Trophoblast cell (in vitro differentiated cells and primary cell): Measurements from ENCODE around the gene DVL3.
A peak's percentile ranks its signal among the peaks of the same experiment; 100 is the strongest.
"Not testable (repeated sequence)": the region's sequence is repeated elsewhere in the genome, so short reads cannot be mapped to it uniquely, and the experiment has no call there.

Experiments
- DNase-seq, 2 donors: peaks; one replicate each; pipeline ENCODE4 v3.0.0-alpha.2; 2016
- H2AFZ ChIP-seq: 2 replicates; pipeline ENCODE4 v1.6.1; 2013; ENCODE audit warnings: low read length, moderate library complexity, mild to moderate bottlenecking; ENCODE audit not compliant: insufficient read depth, poor library complexity
- H2AK5ac ChIP-seq: 2 replicates; pipeline ENCODE4 v1.6.1; 2013; ENCODE audit warnings: mild to moderate bottlenecking, low read length
- H2BK120ac ChIP-seq: 2 replicates; pipeline ENCODE4 v1.6.1; 2013; ENCODE audit warnings: low read length, mild to moderate bottlenecking, moderate library complexity; ENCODE audit not compliant: insufficient read depth, poor library complexity
- H2BK12ac ChIP-seq: 2 replicates; pipeline ENCODE4 v1.6.1; 2013; ENCODE audit warnings: mild to moderate bottlenecking, low read length, moderate library complexity
- H2BK5ac ChIP-seq: 2 replicates; pipeline ENCODE4 v1.6.1; 2013; ENCODE audit warnings: low read length, low read depth, moderate library complexity, mild to moderate bottlenecking; ENCODE audit not compliant: poor library complexity
- H3K14ac ChIP-seq: 2 replicates; pipeline ENCODE4 v1.6.1; 2013; ENCODE audit warnings: mild to moderate bottlenecking, low read length
- H3K18ac ChIP-seq: 2 replicates; pipeline ENCODE4 v1.6.1; 2013; ENCODE audit warnings: mild to moderate bottlenecking, low read length
- H3K23ac ChIP-seq: 2 replicates; pipeline ENCODE4 v1.6.1; 2013; ENCODE audit warnings: low read length
- H3K27ac ChIP-seq: 2 replicates; pipeline ENCODE4 v1.5.1; 2013; ENCODE audit warnings: low read depth, mild to moderate bottlenecking, inconsistent platforms, low read length, moderate library complexity
- H3K27me3 ChIP-seq: 2 replicates; pipeline ENCODE4 v1.6.1; 2013; ENCODE audit warnings: inconsistent platforms, mild to moderate bottlenecking, low read length, moderate library complexity; ENCODE audit not compliant: insufficient read depth
- H3K36me3 ChIP-seq, 2 experiments: 1 replicate in 1 of 2; 2 replicates in 1 of 2; pipeline ENCODE4 v1.6.1; 2013; ENCODE audit warnings: low read length in 2 of 2, mild to moderate bottlenecking in 2 of 2, moderate library complexity in 1 of 2; ENCODE audit not compliant: insufficient read depth in 2 of 2, control insufficient read depth in 1 of 2
- H3K4ac ChIP-seq: 2 replicates; pipeline ENCODE4 v1.6.1; 2013; ENCODE audit warnings: low read depth, mild to moderate bottlenecking, low read length, moderate library complexity
- H3K4me1 ChIP-seq, 2 experiments: 1 replicate in 1 of 2; 2 replicates in 1 of 2; pipeline ENCODE4 v1.6.1; 2013; ENCODE audit warnings: low read length in 2 of 2, mild to moderate bottlenecking in 2 of 2, moderate library complexity in 1 of 2; ENCODE audit not compliant: insufficient read depth in 2 of 2, control insufficient read depth in 1 of 2
- H3K4me2 ChIP-seq: 2 replicates; pipeline ENCODE4 v1.6.1; 2013; ENCODE audit warnings: inconsistent platforms, mild to moderate bottlenecking, low read length, moderate library complexity
- H3K4me3 ChIP-seq: 2 replicates; pipeline ENCODE4 v1.5.1; 2013; ENCODE audit warnings: mild to moderate bottlenecking, low read depth, low read length, inconsistent platforms
- H3K79me1 ChIP-seq: one replicate; pipeline ENCODE4 v1.6.1; 2013; ENCODE audit warnings: low read length
- H3K79me2 ChIP-seq: 2 replicates; pipeline ENCODE4 v1.6.1; 2013; ENCODE audit warnings: low read length, mild to moderate bottlenecking; ENCODE audit not compliant: control insufficient read depth, insufficient read depth, poor library complexity
- H3K9ac ChIP-seq: 2 replicates; pipeline ENCODE4 v1.6.1; 2013; ENCODE audit warnings: mild to moderate bottlenecking, low read length
- H3K9me3 ChIP-seq: 2 replicates; pipeline ENCODE4 v1.6.1; 2013; ENCODE audit warnings: low read depth, mild to moderate bottlenecking, control low read depth, inconsistent platforms, low read length; ENCODE audit not compliant: insufficient read depth
- H4K12ac ChIP-seq: 2 replicates; pipeline ENCODE4 v1.6.1; 2013; ENCODE audit warnings: low read depth, mild to moderate bottlenecking, low read length, moderate library complexity
- H4K8ac ChIP-seq: 2 replicates; pipeline ENCODE4 v1.6.1; 2013; ENCODE audit warnings: low read depth, mild to moderate bottlenecking, low read length, moderate library complexity
- H4K91ac ChIP-seq: one replicate; pipeline ENCODE4 v1.6.1; 2013; ENCODE audit warnings: low read depth, mild to moderate bottlenecking, low read length, moderate library complexity
- WGBS: extraction: QIAGEN DNeasy Blood & Tissue Kit; methylation state at CpG from one replicate; pipeline ENCODE4 v1.1.7; 2013; ENCODE audit warnings: missing lambda C conversion rate; ENCODE audit not compliant: insufficient read length, insufficient coverage; ENCODE audit errors: extremely low coverage; 5-methylcytosine and 5-hydroxymethylcytosine counted together

The DVL3 gene

GRCh38 chr3:184121031-184121430 lies 34.1 kb upstream of the DVL3 start:
- H3K4me3 ChIP-seq, H2BK12ac ChIP-seq, H4K12ac ChIP-seq, H3K79me1 ChIP-seq, H3K79me2 ChIP-seq, DNase-seq, H3K23ac ChIP-seq, H3K36me3 ChIP-seq, H2AK5ac ChIP-seq, H2BK5ac ChIP-seq, H3K4ac ChIP-seq, H3K14ac ChIP-seq, H3K27me3 ChIP-seq, H2AFZ ChIP-seq, H3K27ac ChIP-seq, H2BK120ac ChIP-seq, H4K91ac ChIP-seq, H3K9me3 ChIP-seq, H3K4me1 ChIP-seq, H3K4me2 ChIP-seq, H4K8ac ChIP-seq, H3K9ac ChIP-seq, H3K18ac ChIP-seq: not testable (repeated sequence)
- WGBS: no CpG with 5 or more reads among the region's 8 CpGs

- H3K18ac ChIP-seq: no peak overlapping the region
- H3K14ac ChIP-seq: no peak overlapping the region
- no peak overlapping the region for H3K23ac ChIP-seq
- no peak overlapping the region for H3K9ac ChIP-seq
- no peak overlapping the region for H4K91ac ChIP-seq
- no peaks in the 10 kb centered on the region for H3K79me2 ChIP-seq
- H3K4me1 ChIP-seq: no peaks in the 10 kb centered on the region
- H2AFZ ChIP-seq: no peak overlapping the region
- H3K27ac ChIP-seq: no peak overlapping the region
- no peak overlapping the region for H3K4me2 ChIP-seq
- H3K79me1 ChIP-seq: no peaks in the 10 kb centered on the region
- H3K27me3 ChIP-seq: no peaks in the 10 kb centered on the region
- no peak for DNase-seq
- no peaks in the 10 kb centered on the region for H3K36me3 ChIP-seq
- H2AK5ac ChIP-seq: no peak overlapping the region
- H3K4ac ChIP-seq: no peak overlapping the region
- no peak overlapping the region for H2BK5ac ChIP-seq
- H3K9me3 ChIP-seq: no peaks in the 10 kb centered on the region
- no peak overlapping the region for H4K12ac ChIP-seq
- no CpG with 5 or more reads among the region's 3 CpGs for WGBS
- no peak overlapping the region for H2BK12ac ChIP-seq
- no peak overlapping the region for H2BK120ac ChIP-seq
- H4K8ac ChIP-seq: no peak overlapping the region
- H3K4me3 ChIP-seq: no peak overlapping the region
Observed at GRCh38 chr3:184126006-184126405, 29.2 kb upstream of the DVL3 start.

GRCh38 chr3:184129012-184129411 lies 26.2 kb upstream of the DVL3 start:
- Histone ChIP-seq H2AFZ (no peak overlapping the region), H3K9me3 (no peaks in the 10 kb centered on the region), H3K4me3 (no peak overlapping the region), H3K4me2 (no peak overlapping the region), H4K12ac (no peak overlapping the region), H3K9ac (no peak overlapping the region), H3K14ac (no peak overlapping the region), H3K36me3 (no peaks in the 10 kb centered on the region), H3K18ac (no peak overlapping the region), H3K27me3 (no peaks in the 10 kb centered on the region), H4K91ac (no peak overlapping the region), H3K79me2 (no peaks in the 10 kb centered on the region), H2BK12ac (no peak overlapping the region), H2BK120ac (no peak overlapping the region), H3K23ac (no peak overlapping the region), H3K4ac (no peak overlapping the region), H3K4me1 (no peaks in the 10 kb centered on the region), H4K8ac (no peak overlapping the region), H2AK5ac (no peak overlapping the region), H3K27ac (no peak overlapping the region), H3K79me1 (no peaks in the 10 kb centered on the region), H2BK5ac (no peak overlapping the region)
- WGBS: no CpG with 5 or more reads among the region's 2 CpGs
- peak in 1 of 2 donors; percentile 28 for DNase-seq

- H3K27me3 ChIP-seq: no peaks in the 10 kb centered on the region
Observed at GRCh38 chr3:184132945-184133344, 22.2 kb upstream of the DVL3 start.

More at GRCh38 chr3:184132945-184133344, 22.2 kb upstream of the DVL3 start:
- no peak overlapping the region for H4K8ac ChIP-seq
- no peak overlapping the region for H2BK120ac ChIP-seq
- H3K9me3 ChIP-seq: no peaks in the 10 kb centered on the region
- H4K12ac ChIP-seq: no peak overlapping the region
- no CpG with 5 or more reads among the region's 4 CpGs for WGBS
- no peak overlapping the region for H2AFZ ChIP-seq
- H3K9ac ChIP-seq: no peak overlapping the region
- peaks cover 2 to 6% of the 10 kb centered on the region in 2 experiments for H3K36me3 ChIP-seq
- no peak overlapping the region for H3K23ac ChIP-seq
- peaks cover 13% of the 10 kb centered on the region for H3K79me1 ChIP-seq
- peaks cover 10% of the 10 kb centered on the region for H3K79me2 ChIP-seq
- H3K14ac ChIP-seq: no peak overlapping the region
- H2BK12ac ChIP-seq: no peak overlapping the region
- H3K4me3 ChIP-seq: no peak overlapping the region
- H3K4ac ChIP-seq: no peak overlapping the region
- H3K4me1 ChIP-seq: peaks cover 0 to 6% of the 10 kb centered on the region in 2 experiments
- H3K18ac ChIP-seq: no peak overlapping the region
- H2AK5ac ChIP-seq: no peak overlapping the region
- DNase-seq: no peak
- no peak overlapping the region for H2BK5ac ChIP-seq
- no peak overlapping the region for H3K27ac ChIP-seq
- H4K91ac ChIP-seq: no peak overlapping the region
- H3K4me2 ChIP-seq: no peak overlapping the region
